Smooth muscle cell of the brain vasculature (primary cell): ENCODE data around the gene MAGI1.
"Not testable (repeated sequence)": the region's sequence is repeated elsewhere in the genome, so short reads cannot be mapped to it uniquely, and the experiment has no call there.

ENCODE experiments used
- DNase-seq: peaks from one replicate; pipeline ENCODE4 v3.0.0-alpha.2; 2012; ENCODE audit warnings: low read depth, low spot score

The MAGI1 gene

DNA sequence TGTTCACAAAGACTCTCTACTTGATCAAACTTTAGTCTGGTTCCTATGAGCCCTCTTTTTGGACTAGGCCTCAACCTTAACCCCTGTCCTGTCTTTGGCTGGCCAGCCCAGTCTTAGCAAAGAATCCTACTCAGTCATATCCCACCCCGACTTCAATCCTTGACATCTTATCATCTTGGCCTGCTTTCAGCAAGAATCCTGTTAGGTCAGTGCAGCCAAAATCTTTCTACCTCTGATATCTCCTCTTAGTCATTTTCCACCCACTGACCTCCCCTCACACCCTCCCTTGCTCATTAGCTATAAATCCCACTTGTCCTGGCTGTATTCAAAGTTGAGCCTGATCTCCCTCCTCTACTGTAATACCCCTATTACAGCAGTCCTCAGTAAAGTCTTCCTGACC, 286.1 kb downstream of the MAGI1 start:
- DNase-seq = no peak

DNA sequence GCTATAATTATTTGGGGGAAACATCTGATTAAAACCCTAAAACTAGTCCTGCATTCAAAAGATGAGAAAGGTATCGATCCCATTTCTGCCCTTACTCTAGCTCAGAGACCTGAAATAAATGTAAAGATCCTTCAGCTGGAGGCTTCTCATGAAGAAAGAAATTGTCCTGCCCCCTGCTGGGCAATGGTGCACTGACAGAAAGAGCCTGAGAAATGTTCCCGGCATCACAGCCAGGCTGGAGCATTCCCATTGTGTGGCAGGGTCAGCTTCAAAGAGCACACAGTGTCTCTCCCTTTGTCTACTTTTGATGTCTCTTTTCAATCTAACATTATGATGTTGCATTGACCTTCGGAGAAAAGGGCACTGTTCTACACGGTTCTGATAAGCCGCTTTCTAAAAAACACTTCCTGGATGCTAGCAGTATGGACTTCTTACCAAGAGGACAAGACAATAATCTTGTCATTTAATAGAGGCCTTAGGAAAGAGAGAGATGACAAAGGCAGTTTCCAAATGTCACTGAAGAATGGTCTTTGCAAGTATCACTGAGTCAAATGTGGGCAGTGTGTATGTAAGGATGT, 287.5 kb downstream of the MAGI1 start:
- no peak for DNase-seq

DNA sequence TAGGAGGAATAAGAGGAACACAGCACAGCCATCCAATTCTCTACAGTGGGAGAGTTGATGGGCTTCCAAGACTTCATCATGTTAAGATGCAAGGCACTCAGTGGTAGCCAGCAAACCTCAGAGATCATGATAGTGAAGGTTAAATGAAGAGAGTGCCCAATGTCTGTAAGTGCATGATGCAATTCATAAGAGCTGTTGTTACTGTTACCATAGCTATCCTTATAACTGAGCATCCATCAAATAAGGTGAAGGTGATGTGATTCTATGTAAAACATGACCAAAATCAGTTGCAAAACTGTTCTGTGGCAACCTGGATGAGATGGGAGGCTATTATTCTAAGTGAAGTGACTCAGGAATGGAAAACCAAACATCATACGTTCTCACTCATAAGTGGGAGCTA, 289.7 kb downstream of the MAGI1 start:
- no peak for DNase-seq

GRCh38 chr3:65748326-65748725, 290.4 kb downstream of the MAGI1 start:
- DNase-seq = no peak

GRCh38 chr3:65746848-65747247, 291.9 kb downstream of the MAGI1 start:
- DNase-seq = no peak

GRCh38 chr3:65745306-65745705, 293.4 kb downstream of the MAGI1 start:
- no peak for DNase-seq

DNA sequence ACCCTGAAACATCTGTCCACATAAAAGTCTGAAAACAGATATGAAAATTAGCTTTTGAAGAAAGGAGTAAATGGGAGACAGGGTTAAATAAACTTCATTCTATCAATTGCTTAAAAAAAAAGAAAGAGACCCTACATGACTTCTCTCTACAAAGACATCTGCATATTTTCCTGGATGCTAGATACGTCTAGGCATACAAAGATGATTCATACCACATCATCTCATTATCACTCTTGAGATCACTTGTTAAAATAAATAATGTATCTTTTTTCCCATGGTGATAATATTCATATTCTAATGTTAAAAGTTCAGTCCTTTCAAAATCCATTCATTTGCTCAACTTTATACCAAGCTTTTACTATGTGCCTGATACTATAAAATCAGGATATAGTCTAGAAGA, 295.8 kb downstream of the MAGI1 start:
- no peak for DNase-seq

GRCh38 chr3:65741540-65741939, 297.2 kb downstream of the MAGI1 start:
- DNase-seq = no peak

DNA sequence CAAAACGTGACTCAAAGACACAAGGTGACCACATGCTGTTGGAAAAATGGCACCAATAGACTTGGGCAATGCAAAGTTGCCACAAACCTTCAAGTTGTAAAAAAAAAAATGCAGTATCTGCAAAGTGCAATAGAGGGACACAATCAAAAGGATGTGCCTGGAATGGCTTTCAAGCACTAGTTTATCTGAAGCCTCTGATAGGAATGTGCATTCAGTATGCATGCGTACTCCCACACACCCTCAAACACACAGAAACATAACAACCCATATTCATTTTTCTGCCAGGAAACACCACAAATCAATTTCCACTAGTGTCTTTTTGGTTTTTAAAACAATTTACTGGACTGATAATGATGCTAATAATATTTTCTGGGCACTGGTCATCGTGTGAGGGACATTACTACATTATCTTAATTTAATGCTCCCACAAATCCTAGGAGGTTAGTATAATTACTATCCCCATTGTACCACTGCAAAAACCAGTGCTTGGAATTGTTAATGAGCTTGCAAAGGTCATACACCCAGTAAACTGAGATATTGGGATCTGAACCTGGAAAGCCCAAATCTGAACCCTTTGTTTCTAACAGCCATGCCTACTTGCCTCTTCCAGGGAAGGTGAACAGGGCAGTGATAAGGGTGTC, 298.7 kb downstream of the MAGI1 start:
- DNase-seq = no peak

DNA sequence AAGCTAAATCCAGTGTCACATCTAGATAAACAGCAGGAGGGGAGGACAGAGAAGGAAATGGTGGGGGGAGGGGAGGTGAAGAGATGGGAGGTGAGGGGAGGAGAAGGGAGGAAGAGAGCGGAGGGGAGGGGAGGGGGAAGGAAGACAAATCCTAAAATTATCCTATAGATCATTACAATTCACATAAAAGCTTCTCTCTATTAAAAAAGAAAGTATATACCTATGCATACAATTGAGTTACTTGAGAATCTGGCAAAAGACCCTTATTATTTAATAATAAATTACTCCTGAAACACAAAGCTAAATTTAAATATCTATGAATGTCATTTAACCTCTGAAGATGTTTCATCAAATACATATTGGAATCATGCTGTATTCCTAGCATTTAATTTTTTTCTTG, 303.9 kb downstream of the MAGI1 start:
- DNase-seq = no peak

GRCh38 chr3:65734382-65734781, 304.3 kb downstream of the MAGI1 start:
- no peak for DNase-seq

DNA sequence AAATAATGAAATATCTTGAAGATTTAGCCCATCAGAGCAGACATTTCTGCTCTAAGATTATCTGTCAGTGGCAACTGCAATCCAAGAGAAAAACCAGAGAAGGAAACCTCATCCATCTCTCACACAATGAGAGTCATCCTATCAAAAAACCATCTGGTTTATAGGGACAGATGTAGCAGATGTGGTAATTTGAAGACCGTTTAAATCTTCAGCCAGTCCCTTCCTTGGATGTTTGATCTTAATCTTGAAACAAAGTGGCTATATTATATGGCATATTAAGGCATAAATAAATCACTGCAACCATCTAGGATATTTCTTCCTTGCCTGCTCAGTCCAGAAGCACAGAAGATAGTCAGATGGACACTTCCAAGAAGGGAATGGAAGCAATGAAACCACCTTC, 305.3 kb downstream of the MAGI1 start:
- DNase-seq = no peak

DNA sequence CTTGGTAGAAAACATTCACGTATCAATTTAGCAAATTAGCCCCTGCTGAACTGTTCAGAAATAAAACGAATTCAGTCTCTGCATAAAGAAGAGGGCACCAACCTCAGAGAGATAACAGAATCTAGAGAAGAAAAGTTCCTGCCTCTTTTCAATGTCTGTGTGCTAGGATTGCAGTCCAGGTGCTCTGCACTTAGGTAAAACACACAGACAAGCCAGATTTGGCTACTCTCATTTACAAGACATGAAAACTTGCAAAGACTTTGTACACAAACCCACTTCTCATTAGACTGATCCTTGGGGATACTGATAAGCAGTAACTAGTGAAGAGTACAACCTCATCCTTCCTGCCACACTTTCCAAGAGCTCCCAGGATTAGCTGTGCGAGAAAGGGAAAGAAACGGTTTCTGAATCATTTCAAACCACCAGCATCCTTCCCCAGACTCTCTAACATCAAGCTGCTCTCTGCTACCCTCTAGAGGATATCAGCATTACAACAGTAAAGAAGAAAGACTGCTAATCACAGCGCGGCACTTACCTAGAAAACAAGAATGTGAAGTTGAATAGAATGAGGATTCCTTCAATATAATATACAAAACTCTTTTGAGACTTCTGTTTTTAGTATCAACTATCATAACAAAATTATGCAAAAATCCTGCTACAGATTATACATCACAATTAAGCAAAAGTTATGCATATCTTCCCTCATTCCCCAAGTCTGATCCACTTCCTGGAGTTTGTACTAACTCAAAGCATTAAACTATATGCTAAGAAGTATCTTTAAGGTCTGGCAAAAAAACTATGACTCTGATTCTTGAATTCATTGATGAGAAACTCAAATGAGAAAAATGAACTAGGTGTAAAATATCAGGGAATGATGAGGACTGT, 306.4 kb downstream of the MAGI1 start:
- DNase-seq = no peak

GRCh38 chr3:65730449-65730848, 308.3 kb downstream of the MAGI1 start:
- no peak for DNase-seq

- DNase-seq = no peak
These were observed 308.7 kb downstream of the MAGI1 start for GRCh38 chr3:65729973-65730372.

- peak; percentile 95 for DNase-seq
These were observed 309.2 kb downstream of the MAGI1 start for GRCh38 chr3:65729555-65729954.

- no peak for DNase-seq
These were observed 310.6 kb downstream of the MAGI1 start for GRCh38 chr3:65728138-65728537.

DNA sequence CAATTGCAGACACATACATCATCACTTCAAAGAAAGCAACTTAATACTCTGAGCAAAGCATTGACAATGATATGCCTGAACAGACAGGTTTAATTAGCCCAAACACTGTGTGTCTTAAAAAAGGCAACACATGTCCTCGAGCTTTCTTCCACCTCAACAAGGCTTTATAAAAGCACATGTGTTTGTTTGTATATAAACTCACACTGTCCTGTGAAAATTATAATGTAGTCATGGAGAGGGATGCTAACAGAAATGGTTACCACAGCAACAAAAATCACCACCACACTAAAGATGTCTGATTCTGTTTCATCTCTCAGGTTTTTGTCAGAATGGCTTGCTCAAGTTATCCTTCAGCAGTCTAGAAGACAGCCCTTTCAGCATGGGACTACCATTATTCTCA, 314.7 kb downstream of the MAGI1 start:
- DNase-seq = no peak

DNA sequence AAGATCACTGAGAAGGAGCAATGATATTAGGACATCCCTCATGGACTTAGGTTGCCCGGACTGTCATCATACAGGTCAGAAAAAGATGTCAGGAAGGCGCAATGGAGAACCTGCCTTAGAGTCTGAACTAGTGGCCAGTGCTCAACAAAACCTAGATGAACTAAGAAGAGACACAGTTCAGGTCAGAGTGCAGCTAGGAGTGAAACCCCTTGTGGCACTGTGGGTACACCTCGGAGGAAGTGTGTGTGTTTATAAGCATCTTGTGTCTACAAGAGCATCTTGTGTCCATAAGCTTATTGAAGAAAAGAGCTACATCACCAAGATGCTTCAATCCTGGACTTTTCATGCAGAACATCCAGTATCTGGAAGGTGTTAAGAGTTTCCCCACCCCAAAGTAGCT, 315.7 kb downstream of the MAGI1 start:
- DNase-seq = no peak

DNA sequence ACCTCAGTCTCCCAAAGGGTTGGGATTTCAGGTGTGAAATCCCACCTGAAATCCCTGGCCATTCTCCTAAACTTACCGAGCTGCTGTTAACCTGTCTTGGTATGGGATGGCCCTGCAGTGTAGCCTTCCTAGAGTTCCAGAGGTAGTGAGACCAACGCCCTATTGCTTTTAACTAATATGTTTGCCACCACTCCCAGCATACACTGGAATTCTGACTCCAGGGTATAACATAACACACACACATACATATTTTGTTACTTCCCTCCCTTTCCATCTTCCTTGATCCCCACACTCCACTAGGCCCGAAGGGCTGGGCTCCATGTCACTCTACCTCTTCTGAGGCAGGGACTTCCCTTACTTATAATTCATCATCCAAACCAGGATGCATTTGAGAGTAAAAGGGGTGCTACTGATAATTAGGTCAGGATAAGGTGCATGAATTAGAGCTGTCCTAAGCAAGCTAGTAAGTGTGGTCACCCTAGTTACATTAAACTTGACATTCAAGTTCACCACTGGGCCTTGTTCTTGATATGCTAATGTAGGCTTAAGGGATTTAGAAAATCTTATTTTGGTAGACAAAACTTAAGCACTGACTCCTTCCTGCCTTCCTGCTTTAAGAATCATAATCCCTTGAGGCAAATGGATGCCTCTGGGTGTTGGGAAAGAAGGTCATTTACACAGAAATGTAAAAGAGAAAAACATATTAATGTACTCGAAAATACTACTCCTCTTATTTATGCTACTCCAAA, 317.6 kb downstream of the MAGI1 start:
- DNase-seq = no peak

DNA sequence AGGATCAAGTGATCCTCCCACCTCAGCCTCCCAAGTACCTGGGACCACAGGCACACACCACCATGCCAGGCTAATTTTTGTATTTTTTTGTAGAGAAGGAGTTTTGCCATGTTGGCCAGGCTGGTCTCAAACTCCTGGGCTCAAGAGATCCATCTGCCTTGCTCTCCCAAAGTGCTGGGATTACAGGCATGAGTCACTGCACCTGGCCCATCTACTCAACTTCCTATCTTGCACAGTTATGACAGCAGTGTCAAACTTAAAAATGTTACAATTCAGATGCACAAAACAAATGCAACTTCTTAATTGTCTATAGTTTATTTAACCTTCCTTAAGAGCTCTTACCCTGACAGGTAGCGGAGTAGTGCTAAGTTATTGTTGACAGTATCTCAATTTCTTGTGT, 319.1 kb downstream of the MAGI1 start:
- not testable (repeated sequence) for DNase-seq

GRCh38 chr3:65717676-65718346, 320.9 kb downstream of the MAGI1 start:
- DNase-seq = no peak
